H9 (cell line): ENCODE results near the gene CSF1. TPM values are rescaled to one million over a fixed set of nuclear protein-coding genes. Genes with fewer than 3 reads are reported as not detected.

Experiments
- DNase-seq: peaks from one replicate; pipeline ENCODE4 v3.0.0-alpha.2; 2017
- H2AFZ ChIP-seq: one replicate; pipeline ENCODE4 v1.6.1; 2013; ENCODE audit warnings: mild to moderate bottlenecking, low read length, control low read depth, moderate library complexity
- H2AK5ac ChIP-seq: 2 replicates; pipeline ENCODE4 v1.6.1; 2013; ENCODE audit warnings: low read length, control low read depth, mixed read lengths; ENCODE audit not compliant: insufficient read length
- H2BK120ac ChIP-seq: one replicate; pipeline ENCODE4 v1.6.1; 2013; ENCODE audit warnings: low read depth, mild to moderate bottlenecking, low read length, control low read depth, inconsistent platforms; ENCODE audit not compliant: poor library complexity, severe bottlenecking
- H2BK12ac ChIP-seq: 2 replicates; pipeline ENCODE4 v1.6.1; 2013; ENCODE audit warnings: low read length, control low read depth, mixed read lengths, low read depth; ENCODE audit not compliant: insufficient read length
- H2BK15ac ChIP-seq: 2 replicates; pipeline ENCODE4 v1.6.1; 2013; ENCODE audit warnings: low read depth, low read length, control low read depth
- H2BK20ac ChIP-seq: one replicate; pipeline ENCODE4 v1.6.1; 2013; ENCODE audit warnings: low read depth, mild to moderate bottlenecking, low read length, control low read depth, inconsistent platforms; ENCODE audit not compliant: poor library complexity, severe bottlenecking
- H2BK5ac ChIP-seq: 2 replicates; pipeline ENCODE4 v1.6.1; 2013; ENCODE audit warnings: low read length, control low read depth, mixed read lengths; ENCODE audit not compliant: insufficient read length
- H3K14ac ChIP-seq: 2 replicates; pipeline ENCODE4 v1.6.1; 2013; ENCODE audit warnings: low read length, control low read depth; ENCODE audit not compliant: insufficient read depth
- H3K18ac ChIP-seq: 2 replicates; pipeline ENCODE4 v1.6.1; 2013; ENCODE audit warnings: low read depth, mild to moderate bottlenecking, mixed read lengths, low read length, control low read depth; ENCODE audit not compliant: insufficient read length
- H3K23ac ChIP-seq: 2 replicates; pipeline ENCODE4 v1.6.1; 2013; ENCODE audit warnings: low read length, control low read depth, mixed read lengths, low read depth; ENCODE audit not compliant: insufficient read length
- H3K23me2 ChIP-seq: 2 replicates; pipeline ENCODE4 v1.6.1; 2013; ENCODE audit warnings: low read depth, mild to moderate bottlenecking, mixed read lengths, low read length, control low read depth; ENCODE audit not compliant: insufficient read length, poor library complexity, severe bottlenecking
- H3K27ac ChIP-seq: 2 replicates; pipeline ENCODE4 v1.5.1; 2013; ENCODE audit warnings: low read length, control low read depth, mixed read lengths, low read depth; ENCODE audit not compliant: insufficient read length
- H3K27me3 ChIP-seq: 2 replicates; pipeline ENCODE4 v1.6.1; 2013; ENCODE audit warnings: low read length, control low read depth, inconsistent platforms; ENCODE audit not compliant: insufficient read depth
- H3K4ac ChIP-seq: 2 replicates; pipeline ENCODE4 v1.6.1; 2013; ENCODE audit warnings: low read depth, mild to moderate bottlenecking, control low read depth, inconsistent platforms, low read length, moderate library complexity
- H3K4me1 ChIP-seq: 2 replicates; pipeline ENCODE4 v1.6.1; 2013; ENCODE audit warnings: low read length, control low read depth, inconsistent platforms; ENCODE audit not compliant: insufficient read depth
- H3K4me2 ChIP-seq: 2 replicates; pipeline ENCODE4 v1.6.1; 2013; ENCODE audit warnings: low read length, control low read depth, mixed read lengths; ENCODE audit not compliant: insufficient read length, insufficient read depth
- H3K56ac ChIP-seq: 2 replicates; pipeline ENCODE4 v1.6.1; 2013; ENCODE audit warnings: low read depth, mild to moderate bottlenecking, mixed read lengths, low read length, control low read depth; ENCODE audit not compliant: insufficient read length
- H3K79me1 ChIP-seq: 2 replicates; pipeline ENCODE4 v1.6.1; 2013; ENCODE audit warnings: low read depth, mild to moderate bottlenecking, moderate library complexity, low read length, control low read depth, inconsistent platforms; ENCODE audit not compliant: insufficient read depth, poor library complexity, severe bottlenecking
- H3K79me2 ChIP-seq: 2 replicates; pipeline ENCODE4 v1.6.1; 2013; ENCODE audit warnings: low read length, control low read depth, inconsistent platforms; ENCODE audit not compliant: insufficient read depth
- H3K9ac ChIP-seq: 2 replicates; pipeline ENCODE4 v1.6.1; 2013; ENCODE audit warnings: low read length, control low read depth, mixed read lengths; ENCODE audit not compliant: insufficient read length; ENCODE audit errors: extremely low read depth
- H3K9me3 ChIP-seq: one replicate; pipeline ENCODE4 v1.6.1; 2013; ENCODE audit warnings: low read depth, low read length, inconsistent platforms; ENCODE audit not compliant: control insufficient read depth
- H3T11ph ChIP-seq: one replicate; pipeline ENCODE4 v1.6.1; 2013; ENCODE audit warnings: mild to moderate bottlenecking, low read length, control low read depth, inconsistent platforms
- H4K20me1 ChIP-seq: one replicate; pipeline ENCODE4 v1.6.1; 2013; ENCODE audit not compliant: control insufficient read depth, insufficient read length, insufficient read depth
- H4K5ac ChIP-seq: 2 replicates; pipeline ENCODE4 v1.6.1; 2013; ENCODE audit warnings: low read depth, mild to moderate bottlenecking, mixed read lengths, low read length, control low read depth; ENCODE audit not compliant: insufficient read length
- H4K8ac ChIP-seq: replicated peaks from 2 replicates; pipeline ENCODE4 v1.6.1; 2013; ENCODE audit warnings: low read length, control low read depth, mixed read lengths, low read depth; ENCODE audit not compliant: insufficient read length
- H4K91ac ChIP-seq: 2 replicates; pipeline ENCODE4 v1.6.1; 2013; ENCODE audit warnings: low read depth, mild to moderate bottlenecking, moderate library complexity, mixed read lengths, low read length, control low read depth; ENCODE audit not compliant: insufficient read length
- H3K27ac Mint-ChIP-seq, 3 experiments: 2 replicates in 2 of 3; 3 replicates in 1 of 3; pipeline ENCODE4 v1.8.0; 2020 to 2021; ENCODE audit warnings: mixed read lengths in 3 of 3, mild to moderate bottlenecking in 1 of 3, moderate library complexity in 1 of 3
- H3K27me3 Mint-ChIP-seq: 2 replicates; pipeline ENCODE4 v1.8.0; 2021; ENCODE audit warnings: low read depth, mild to moderate bottlenecking, moderate library complexity, mixed read lengths
- H3K36me3 Mint-ChIP-seq, 3 experiments: 2 replicates in 2 of 3; 3 replicates in 1 of 3; pipeline ENCODE4 v1.8.0; 2020 to 2021; ENCODE audit warnings: low read depth in 3 of 3, mixed read lengths in 3 of 3; ENCODE audit not compliant: insufficient read depth in 1 of 3
- H3K4me1 Mint-ChIP-seq, 2 experiments: 2 replicates each; pipeline ENCODE4 v1.8.0; 2020; ENCODE audit warnings: mixed read lengths in 2 of 2
- H3K4me3 Mint-ChIP-seq, 2 experiments: 2 replicates in 1 of 2; 3 replicates in 1 of 2; pipeline ENCODE4 v1.8.0; 2020 to 2021; ENCODE audit warnings: mild to moderate bottlenecking in 2 of 2, mixed read lengths in 2 of 2, moderate library complexity in 1 of 2
- H3K9me3 Mint-ChIP-seq, 2 experiments: 2 replicates in 1 of 2; 3 replicates in 1 of 2; pipeline ENCODE4 v1.8.0; 2020; ENCODE audit warnings: mild to moderate bottlenecking in 2 of 2, mixed read lengths in 2 of 2, moderate library complexity in 1 of 2
- WGBS: extraction: QIAGEN DNeasy Blood & Tissue Kit; methylation state at CpG from one replicate; pipeline ENCODE4 v1.1.7; 2013; ENCODE audit warnings: missing lambda C conversion rate, low lambda C conversion rate, mixed read lengths; ENCODE audit not compliant: insufficient read length; ENCODE audit errors: extremely low coverage; 5-methylcytosine and 5-hydroxymethylcytosine counted together
- total RNA-seq: library from RNA; stranded (reverse); gene quantifications from 2 replicates; pipeline ENCODE4 v1.2.1, GENCODE V29; 2021
- TF ChIP-seq, protein P1 (sequence below): fragments of 200-600 bp; sonication (generic); conservative IDR thresholded peaks from 3 replicates; pipeline ENCODE4 v1.8.0; 2021; ENCODE audit warnings: antibody characterized with exemption, mild to moderate bottlenecking

The CSF1 gene
- total RNA-seq, 1 experiment from 2014 or later: 2.3 TPM

GRCh38 chr1:109889094-109889493, 21.6 kb upstream of the CSF1 start:
- no peak overlapping the region for H4K91ac ChIP-seq
- no peaks in the 10 kb centered on the region for H3K4me1 ChIP-seq
- no peaks in the 10 kb centered on the region for H3K27me3 ChIP-seq
- H2AK5ac ChIP-seq: no peak overlapping the region
- no peaks in the 10 kb centered on the region for H3K9me3 ChIP-seq
- DNase-seq: no peak
- H4K20me1 ChIP-seq: no peaks in the 10 kb centered on the region
- H3K4me1 Mint-ChIP-seq: peaks cover 7 to 9% of the 10 kb centered on the region in 2 experiments
- H3K27me3 Mint-ChIP-seq: peaks cover 2% of the 10 kb centered on the region
- no peak overlapping the region for H2BK120ac ChIP-seq
- H3K18ac ChIP-seq: no peak overlapping the region
- H3K4me2 ChIP-seq: no peak overlapping the region
- H3K36me3 Mint-ChIP-seq: peaks cover 0 to 2% (median 0%) of the 10 kb centered on the region in 3 experiments; a peak in 1 of 7 replicates
- H2BK12ac ChIP-seq: no peak overlapping the region
- WGBS: 100% methylated on average over 1 of the region's 3 CpGs
- H3K23ac ChIP-seq: no peak overlapping the region
- no peak overlapping the region for H3K27ac Mint-ChIP-seq
- no peak overlapping the region for H2AFZ ChIP-seq
- H3K27ac ChIP-seq: no peak overlapping the region
- no peaks in the 10 kb centered on the region for H3K79me2 ChIP-seq
- no peak overlapping the region for H2BK15ac ChIP-seq
- no peaks in the 10 kb centered on the region for H3K79me1 ChIP-seq
- no peaks in the 10 kb centered on the region for H3K23me2 ChIP-seq
- H3K14ac ChIP-seq: no peak overlapping the region
- no peak overlapping the region for H3T11ph ChIP-seq
- H3K4ac ChIP-seq: no peak overlapping the region
- H3K4me3 Mint-ChIP-seq: no peak overlapping the region
- TF ChIP-seq, protein P1, sequence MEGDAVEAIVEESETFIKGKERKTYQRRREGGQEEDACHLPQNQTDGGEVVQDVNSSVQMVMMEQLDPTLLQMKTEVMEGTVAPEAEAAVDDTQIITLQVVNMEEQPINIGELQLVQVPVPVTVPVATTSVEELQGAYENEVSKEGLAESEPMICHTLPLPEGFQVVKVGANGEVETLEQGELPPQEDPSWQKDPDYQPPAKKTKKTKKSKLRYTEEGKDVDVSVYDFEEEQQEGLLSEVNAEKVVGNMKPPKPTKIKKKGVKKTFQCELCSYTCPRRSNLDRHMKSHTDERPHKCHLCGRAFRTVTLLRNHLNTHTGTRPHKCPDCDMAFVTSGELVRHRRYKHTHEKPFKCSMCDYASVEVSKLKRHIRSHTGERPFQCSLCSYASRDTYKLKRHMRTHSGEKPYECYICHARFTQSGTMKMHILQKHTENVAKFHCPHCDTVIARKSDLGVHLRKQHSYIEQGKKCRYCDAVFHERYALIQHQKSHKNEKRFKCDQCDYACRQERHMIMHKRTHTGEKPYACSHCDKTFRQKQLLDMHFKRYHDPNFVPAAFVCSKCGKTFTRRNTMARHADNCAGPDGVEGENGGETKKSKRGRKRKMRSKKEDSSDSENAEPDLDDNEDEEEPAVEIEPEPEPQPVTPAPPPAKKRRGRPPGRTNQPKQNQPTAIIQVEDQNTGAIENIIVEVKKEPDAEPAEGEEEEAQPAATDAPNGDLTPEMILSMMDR: no peak
- H2BK5ac ChIP-seq: no peak overlapping the region
- no peak overlapping the region for H4K5ac ChIP-seq
- H3K9ac ChIP-seq: no peak overlapping the region
- no peaks in the 10 kb centered on the region for H3K9me3 Mint-ChIP-seq
- H3K56ac ChIP-seq: no peak overlapping the region
- H4K8ac ChIP-seq: no peak overlapping the region
- no peak overlapping the region for H2BK20ac ChIP-seq
